ENCODE results near the gene SEC62.
A peak's percentile ranks its signal among the peaks of the same experiment; 100 is the strongest.

SEC62 gene, protein sequence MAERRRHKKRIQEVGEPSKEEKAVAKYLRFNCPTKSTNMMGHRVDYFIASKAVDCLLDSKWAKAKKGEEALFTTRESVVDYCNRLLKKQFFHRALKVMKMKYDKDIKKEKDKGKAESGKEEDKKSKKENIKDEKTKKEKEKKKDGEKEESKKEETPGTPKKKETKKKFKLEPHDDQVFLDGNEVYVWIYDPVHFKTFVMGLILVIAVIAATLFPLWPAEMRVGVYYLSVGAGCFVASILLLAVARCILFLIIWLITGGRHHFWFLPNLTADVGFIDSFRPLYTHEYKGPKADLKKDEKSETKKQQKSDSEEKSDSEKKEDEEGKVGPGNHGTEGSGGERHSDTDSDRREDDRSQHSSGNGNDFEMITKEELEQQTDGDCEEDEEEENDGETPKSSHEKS

DNA sequence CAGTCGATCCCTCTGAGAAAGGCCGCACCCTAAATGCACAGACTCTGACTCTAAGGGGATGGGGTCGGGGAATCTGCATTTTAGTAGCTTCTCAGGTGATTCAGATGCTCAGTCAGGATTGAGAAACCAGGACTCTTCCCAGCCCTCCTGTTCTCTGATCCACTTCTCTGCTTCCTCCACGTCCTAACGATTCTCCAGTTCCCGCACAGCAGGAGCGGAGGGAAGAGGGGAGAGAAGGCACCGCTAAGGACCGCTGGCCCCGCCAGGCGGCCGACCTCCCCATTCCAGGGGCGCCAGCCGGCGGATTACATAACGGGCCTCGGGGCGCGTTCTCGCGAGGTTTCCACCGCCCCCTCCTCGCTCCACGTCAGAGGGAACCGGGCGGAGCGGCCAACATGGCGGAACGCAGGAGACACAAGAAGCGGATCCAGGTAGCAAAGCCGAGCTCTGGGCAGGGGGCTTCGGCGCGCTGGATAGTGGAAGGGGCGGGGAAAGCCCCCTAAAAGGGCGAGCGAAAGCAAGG, at the start of gene SEC62:
TSS of gene SEC62 (plus strand) at position 380 of the 523 bp plus-strand sequence. CDS start at position 396, 16 bp downstream.
- peak; percentile 87 for DNase-seq (ENCODE audit: low read depth, low spot score)

GRCh38 chr3:169923189-169923588, 43.4 kb upstream of the SEC62 start:
- DNase-seq (ENCODE audit: low read depth, low spot score), result no peak

DNA sequence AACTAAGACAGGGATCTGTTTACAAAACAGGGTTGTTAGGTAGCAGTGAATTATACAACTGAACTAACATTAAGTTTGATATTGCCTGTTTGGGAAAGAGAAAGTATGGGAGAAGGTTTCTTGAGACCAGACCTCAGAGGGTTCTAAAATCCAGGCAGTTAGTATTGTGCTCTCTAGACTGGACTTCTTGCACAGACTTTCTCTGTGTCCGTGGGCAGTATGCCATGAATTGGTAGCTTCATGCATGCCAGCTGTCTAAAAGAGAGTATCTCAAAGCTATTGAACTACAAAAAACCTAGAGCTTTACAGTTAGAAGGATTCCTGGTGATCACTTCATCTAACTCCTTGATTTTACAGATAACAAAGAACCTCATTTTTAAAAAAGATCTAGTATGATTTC, 42.8 kb upstream of the SEC62 start:
- no peak for DNase-seq (ENCODE audit: low read depth, low spot score)

- no peak for DNase-seq (ENCODE audit: low read depth, low spot score)
Measured at GRCh38 chr3:169929830-169930519, 36.6 kb upstream of the SEC62 start.

GRCh38 chr3:169930843-169931242, 35.8 kb upstream of the SEC62 start:
- no peak for DNase-seq (ENCODE audit: low read depth, low spot score)

- DNase-seq (ENCODE audit: low read depth, low spot score), result no peak
Measured at GRCh38 chr3:169931747-169932520, 34.7 kb upstream of the SEC62 start.

DNA sequence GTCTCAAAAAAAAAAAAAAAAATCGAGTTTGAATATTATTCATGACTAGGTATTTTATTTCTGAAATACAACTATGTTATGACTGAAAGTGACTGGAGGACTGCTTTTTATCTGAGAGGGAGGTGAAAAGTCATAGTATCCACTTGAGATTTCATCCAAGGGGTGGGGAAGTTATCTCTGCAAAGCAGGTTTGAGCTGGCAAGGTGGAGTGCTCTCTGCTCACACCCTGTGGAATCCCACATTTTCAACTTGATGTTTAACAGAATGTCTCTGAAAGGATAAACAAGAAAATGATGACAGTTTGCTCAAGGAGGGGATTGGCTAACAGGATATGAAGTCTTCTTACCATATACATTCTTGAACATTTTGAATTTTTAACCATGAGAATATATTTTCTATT, 27.3 kb upstream of the SEC62 start:
- no peak for DNase-seq (ENCODE audit: low read depth, low spot score)

DNA sequence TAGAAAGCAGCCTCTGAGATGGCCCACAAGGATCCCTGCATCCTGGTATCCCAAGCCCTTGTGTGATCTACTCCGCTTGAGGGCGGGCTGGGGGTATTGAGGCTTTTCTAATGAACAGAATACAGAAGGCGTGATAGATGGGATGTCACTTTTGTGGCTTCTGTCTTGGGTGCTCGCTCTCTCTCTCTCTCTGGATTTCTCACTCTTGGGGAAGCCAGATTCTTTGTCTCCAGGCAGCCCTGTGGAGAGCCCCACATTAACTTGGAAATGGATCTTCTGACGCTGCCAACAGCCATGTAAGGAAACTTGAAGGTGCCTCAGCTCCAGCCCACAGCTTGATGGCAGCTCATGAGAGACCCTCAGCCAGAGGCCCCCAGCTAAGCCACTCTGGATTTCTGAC, 26.9 kb upstream of the SEC62 start:
- DNase-seq (ENCODE audit: low read depth, low spot score), result no peak

DNA sequence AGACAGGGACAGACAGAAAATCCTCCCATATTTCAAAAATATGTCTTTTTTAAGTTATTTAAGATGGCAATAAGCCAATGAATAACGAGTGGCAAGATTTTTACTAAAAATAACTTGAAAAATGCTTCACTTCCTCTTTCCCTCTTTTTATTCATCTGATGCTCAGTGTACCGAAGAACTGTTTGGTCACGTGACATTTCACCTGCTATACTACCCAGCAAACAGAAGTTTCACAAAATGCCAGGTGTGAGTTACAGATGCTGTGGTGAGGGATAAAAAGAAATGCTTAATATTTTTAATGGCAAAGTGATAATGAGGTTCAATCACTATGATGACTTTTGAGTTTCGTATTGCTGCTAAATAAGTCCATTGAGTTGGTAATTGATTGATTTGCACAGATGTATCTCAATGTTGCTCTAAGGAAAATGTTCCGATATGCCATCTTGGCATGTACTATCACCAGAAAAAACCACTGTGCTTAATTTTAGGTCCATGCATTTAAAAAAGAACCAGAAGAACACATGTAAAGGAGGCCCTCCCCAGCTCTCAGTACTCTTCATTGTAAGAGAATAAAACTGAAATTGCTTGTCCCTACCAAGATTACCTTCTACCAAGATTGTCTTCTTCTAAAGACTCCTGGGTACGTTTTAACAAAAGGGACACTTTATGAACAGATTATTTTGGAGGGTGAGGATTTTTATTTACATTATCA, 26.0 kb upstream of the SEC62 start:
- DNase-seq (ENCODE audit: low read depth, low spot score), result no peak

DNA sequence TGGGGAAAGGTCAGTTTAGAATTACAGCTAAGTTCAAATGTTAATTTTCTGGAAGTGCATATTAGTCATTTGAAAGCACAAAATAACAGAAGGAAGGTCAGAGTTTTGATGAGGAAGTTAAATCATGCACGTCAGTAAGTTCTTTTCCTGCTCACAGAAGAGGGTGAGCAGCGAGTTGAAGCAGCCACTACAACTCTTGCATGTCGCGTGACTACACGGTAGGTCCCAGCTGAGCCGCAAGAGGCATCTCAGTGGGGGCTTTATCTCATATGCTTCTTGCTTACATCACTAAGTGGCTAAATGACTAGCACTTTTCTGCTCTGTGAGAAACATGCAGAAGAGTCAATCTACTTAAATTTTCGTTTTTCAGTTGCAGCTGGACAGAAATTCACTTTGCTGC, 21.3 kb upstream of the SEC62 start:
- DNase-seq (ENCODE audit: low read depth, low spot score), result peak; percentile 17

- DNase-seq (ENCODE audit: low read depth, low spot score), result no peak
Measured at GRCh38 chr3:169946336-169946735, 20.3 kb upstream of the SEC62 start.

DNA sequence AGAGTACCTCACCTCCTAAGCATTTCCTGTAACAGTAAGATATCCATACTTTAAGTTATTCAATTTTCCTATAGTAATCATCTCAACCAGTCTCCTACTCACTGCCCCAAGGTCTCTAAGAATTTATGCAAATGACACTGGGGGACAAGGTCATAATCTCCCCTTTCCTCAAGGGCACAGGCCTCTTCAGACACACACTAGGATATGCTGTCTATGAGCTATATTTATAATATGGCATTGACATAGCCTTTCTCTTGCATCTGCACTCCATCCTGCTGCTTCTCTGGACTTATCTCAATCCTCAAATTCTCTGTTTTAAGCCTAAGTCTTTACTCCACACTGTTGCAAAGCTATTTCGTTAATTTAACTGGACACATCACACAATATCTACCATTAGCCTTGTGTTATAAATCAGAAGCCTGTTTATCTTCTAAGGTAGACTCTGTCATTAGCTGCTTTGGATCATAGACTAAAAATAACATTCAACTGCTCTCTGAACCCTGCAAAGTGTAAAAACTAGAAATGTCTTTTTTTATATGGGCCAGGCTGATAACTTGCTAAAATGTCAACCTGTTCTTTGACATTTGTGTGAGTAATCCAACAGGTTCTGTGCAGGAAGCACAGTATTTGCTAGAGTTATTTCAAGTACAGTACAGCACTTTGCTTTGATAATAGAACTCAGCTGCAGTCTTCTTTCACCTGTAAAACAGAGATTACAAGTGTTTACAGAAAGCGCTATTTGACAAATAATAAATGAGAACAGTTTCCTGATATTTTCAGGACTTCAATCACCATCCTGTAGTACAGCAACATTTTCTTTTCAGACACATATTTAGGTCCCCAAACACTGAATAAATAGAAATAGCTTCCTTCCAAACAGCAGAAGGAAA, 17.8 kb upstream of the SEC62 start:
- no peak for DNase-seq (ENCODE audit: low read depth, low spot score)

- no peak for DNase-seq (ENCODE audit: low read depth, low spot score)
Measured at GRCh38 chr3:169952045-169952444, 14.6 kb upstream of the SEC62 start.

DNA sequence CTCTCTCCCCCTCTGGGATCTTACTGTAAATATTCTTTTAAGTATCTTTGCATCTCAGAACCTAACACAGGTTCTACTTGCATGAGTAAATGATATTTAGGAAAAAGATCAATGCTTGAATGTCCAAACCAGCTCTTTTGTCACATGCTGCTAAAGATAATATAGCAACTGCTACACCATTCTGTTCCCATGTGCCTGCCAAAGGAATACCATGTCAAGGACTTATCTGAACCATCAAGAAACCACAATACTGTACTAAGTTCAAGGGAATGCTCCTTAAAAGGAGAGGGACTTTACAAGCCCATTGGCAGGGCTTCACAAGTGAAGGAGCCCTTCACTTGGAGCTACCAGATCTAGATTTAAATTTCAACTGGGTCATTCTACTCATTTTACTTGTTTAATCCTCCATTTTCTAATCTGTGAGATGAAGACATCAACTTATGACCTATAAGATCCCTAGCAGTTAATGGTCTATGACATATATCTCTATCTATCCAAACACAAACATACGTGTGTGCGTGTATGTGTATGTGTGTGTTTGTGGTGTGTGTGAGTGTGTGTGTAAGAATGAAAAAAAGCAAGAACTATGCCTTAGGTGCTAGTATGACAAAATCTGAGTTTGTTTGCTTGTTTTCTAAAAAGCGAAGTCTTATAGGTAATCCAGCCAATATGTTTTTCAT, 13.0 kb upstream of the SEC62 start:
- no peak for DNase-seq (ENCODE audit: low read depth, low spot score)

GRCh38 chr3:169954142-169954756, 12.4 kb upstream of the SEC62 start:
- no peak for DNase-seq (ENCODE audit: low read depth, low spot score)

GRCh38 chr3:169955406-169955805, 11.2 kb upstream of the SEC62 start:
- no peak for DNase-seq (ENCODE audit: low read depth, low spot score)

- no peak for DNase-seq (ENCODE audit: low read depth, low spot score)
Measured at GRCh38 chr3:169964176-169964575, 2.4 kb upstream of the SEC62 start.

DNA sequence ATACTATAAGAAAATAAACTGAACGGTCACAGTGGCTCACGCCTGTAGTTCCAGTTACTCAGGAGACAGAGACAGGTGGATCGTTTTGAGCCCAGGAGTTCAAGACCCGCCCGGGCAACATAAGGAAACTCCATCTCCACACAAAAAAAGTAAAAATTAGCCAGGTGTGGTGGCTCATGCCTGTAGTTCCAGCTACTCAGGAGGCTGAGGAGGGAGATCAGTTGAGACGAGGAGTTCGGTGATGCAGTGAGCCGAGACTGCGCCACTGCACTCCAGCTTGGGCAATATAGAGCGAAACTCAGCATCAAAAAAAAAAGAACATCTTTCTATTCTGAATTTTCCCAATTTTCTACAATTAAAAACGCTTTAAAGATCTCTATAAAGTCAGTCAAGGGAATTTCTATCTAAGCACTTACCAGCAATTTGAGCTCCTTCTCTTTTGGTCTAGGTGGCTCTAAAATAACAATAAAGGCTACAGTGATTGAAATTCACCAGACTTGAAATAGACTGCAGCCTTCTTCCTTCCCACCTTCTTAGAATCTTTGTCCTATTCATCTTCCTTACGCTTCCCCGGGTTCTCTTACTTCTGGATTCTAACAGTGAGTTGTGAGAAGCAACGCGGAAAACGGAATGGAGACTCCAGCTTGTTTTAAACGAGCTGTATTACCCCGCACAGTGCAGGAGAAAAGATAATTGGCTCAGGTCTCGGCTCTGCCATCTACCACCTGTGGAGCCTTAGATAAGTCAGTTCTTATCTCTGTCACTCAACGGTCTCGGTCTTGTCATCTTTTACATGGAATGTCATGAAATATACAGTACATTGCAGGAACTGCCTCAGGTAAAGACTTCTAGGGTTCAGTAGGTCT, 812 bp upstream of the SEC62 start:
- no peak for DNase-seq (ENCODE audit: low read depth, low spot score)

Data from activated naive CD8-positive, alpha-beta T cell treated with anti-CD3 and anti-CD28 coated beads, Interleukin-2, amount 50 U/mL, for 16 hours (primary cell).